Measurements from ENCODE around the gene KRTAP10-5. TPM values are rescaled to one million over a fixed set of nuclear protein-coding genes. Genes with fewer than 3 reads are reported as not detected.

KRTAP10-5 gene
- total and polyA plus RNA-seq, 9 of the 15 experiments (the other 6 are each of a cell fraction or from before 2014, with no cell fraction given), result not detected

- TF ChIP-seq E2F4 (CRISPR knock-in tag; IDR thresholded peaks at IDR 0.05; ENCODE audit: low read depth) (no peak), SUPT5H (IDR thresholded peaks at IDR 0.05) (no peak), E4F1 (CRISPR knock-in tag; IDR thresholded peaks at IDR 0.05; ENCODE audit: borderline replicate concordance) (no peak), SMAD2 (IDR thresholded peaks at IDR 0.05; ENCODE audit: low read depth, low read length) (no peak), NRF1 (conservative IDR thresholded peaks at IDR 0.05 in 1 of 2, IDR thresholded peaks at IDR 0.05 in 1 of 2) (peak; percentile 38 to 47; a peak in 3 of 4 replicates), HDAC6 (IDR thresholded peaks at IDR 0.05; ENCODE audit: low read depth, low read length) (no peak), HMG20B (CRISPR knock-in tag; IDR thresholded peaks at IDR 0.05) (no peak), TCF3 (CRISPR knock-in tag; IDR thresholded peaks at IDR 0.05) (peak; percentile 97), ZNF592 (IDR thresholded peaks at IDR 0.05) (peak; percentile 91), CCNT2 (IDR thresholded peaks at IDR 0.05; ENCODE audit: borderline replicate concordance, extremely low read depth, insufficient read length, low read depth, low read length) (peak; percentile 41), KLF13 (tag; IDR thresholded peaks at IDR 0.05; ENCODE audit: borderline replicate concordance, low read depth) (no peak), CEBPB (tag; IDR thresholded peaks at IDR 0.05) (peak; percentile 83), KAT8 (IDR thresholded peaks at IDR 0.05; ENCODE audit: low read depth) (no peak), HSF4 (CRISPR knock-in tag; IDR thresholded peaks at IDR 0.05; ENCODE audit: borderline replicate concordance) (no peak), ZKSCAN3 (CRISPR knock-in tag; IDR thresholded peaks at IDR 0.05) (no peak), ARID1B (IDR thresholded peaks at IDR 0.05) (peak; percentile 96), WHSC1 (IDR thresholded peaks at IDR 0.05; ENCODE audit: low read length) (no peak), ZBTB49 (CRISPR knock-in tag; IDR thresholded peaks at IDR 0.05; ENCODE audit: borderline replicate concordance) (no peak)
These were observed 13.4 kb upstream of the KRTAP10-5 start (continued) for GRCh38 chr21:44593598-44594405.
